HepG2 (cell line): ENCODE measurements around the gene CDC26. TPM values are rescaled to one million over a fixed set of nuclear protein-coding genes. Genes with fewer than 3 reads are reported as not detected.

Experiments
- GTF3A ChIP-seq: sonication (generic); formaldehyde crosslinking; conservative IDR thresholded peaks from 2 replicates; pipeline ENCODE4 v1.4.0; 2020; ENCODE audit warnings: mild to moderate bottlenecking, missing genetic modification reagents
- HNF1B ChIP-seq: sonication (generic); formaldehyde crosslinking; IDR thresholded peaks from 2 replicates; pipeline ENCODE4 v1.5.1; 2020; ENCODE audit warnings: mild to moderate bottlenecking, moderate library complexity, missing genetic modification reagents
- IRF9 ChIP-seq: sonication (generic); formaldehyde crosslinking; IDR thresholded peaks from 2 replicates; pipeline ENCODE4 v1.8.0; 2022; ENCODE audit warnings: missing genetic modification reagents, mild to moderate bottlenecking, borderline replicate concordance
- JUN ChIP-seq: sonication (generic); formaldehyde crosslinking; IDR thresholded peaks from 2 replicates; pipeline ENCODE4 v1.4.0; 2020; ENCODE audit warnings: mild to moderate bottlenecking, missing genetic modification reagents
- PATZ1 ChIP-seq: sonication (generic); formaldehyde crosslinking; IDR thresholded peaks from 2 replicates; pipeline ENCODE4 v1.4.0; 2020; ENCODE audit warnings: missing genetic modification reagents
- PLSCR1 ChIP-seq: sonication (generic); formaldehyde crosslinking; IDR thresholded peaks from 2 replicates; pipeline ENCODE4 v1.5.0; 2020; ENCODE audit warnings: missing genetic modification reagents, mild to moderate bottlenecking, borderline replicate concordance
- POGK ChIP-seq: sonication (generic); formaldehyde crosslinking; conservative IDR thresholded peaks from 2 replicates; pipeline ENCODE4 v1.8.0; 2022; ENCODE audit warnings: mild to moderate bottlenecking, moderate library complexity, missing genetic modification reagents
- RBAK ChIP-seq: sonication (generic); formaldehyde crosslinking; IDR thresholded peaks from 2 replicates; pipeline ENCODE4 v1.5.1; 2020; ENCODE audit warnings: mild to moderate bottlenecking, missing genetic modification reagents
- RFXAP ChIP-seq: sonication (generic); formaldehyde crosslinking; IDR thresholded peaks from 2 replicates; pipeline ENCODE4 v1.4.0; 2020; ENCODE audit warnings: missing genetic modification reagents, borderline replicate concordance
- SKI ChIP-seq: fragments of 450-650 bp; IDR thresholded peaks from one replicate; pipeline ENCODE4 v1.6.1; 2018; ENCODE audit warnings: mild to moderate bottlenecking; ENCODE audit not compliant: partially characterized antibody
- SMAD3 ChIP-seq: sonication (generic); formaldehyde crosslinking; IDR thresholded peaks from 2 replicates; pipeline ENCODE4 v1.4.0; 2020; ENCODE audit warnings: missing genetic modification reagents
- TFDP1 ChIP-seq: IDR thresholded peaks from 2 replicates; pipeline ENCODE4 v1.6.1; 2016; ENCODE audit warnings: missing compliant biosample characterization, missing genetic modification reagents, borderline replicate concordance
- ZNF253 ChIP-seq: sonication (generic); formaldehyde crosslinking; IDR thresholded peaks from 2 replicates; pipeline ENCODE4 v1.8.0; 2022; ENCODE audit warnings: mild to moderate bottlenecking, missing genetic modification reagents, borderline replicate concordance
- ZNF510 ChIP-seq: sonication (generic); formaldehyde crosslinking; IDR thresholded peaks from 2 replicates; pipeline ENCODE4 v1.4.0; 2020; ENCODE audit warnings: low read depth, mild to moderate bottlenecking, missing genetic modification reagents
- ZNF550 ChIP-seq: sonication (generic); formaldehyde crosslinking; IDR thresholded peaks from 2 replicates; pipeline ENCODE4 v1.4.0; 2020; ENCODE audit warnings: mild to moderate bottlenecking, missing genetic modification reagents, borderline replicate concordance
- ZNF552 ChIP-seq: sonication (generic); formaldehyde crosslinking; IDR thresholded peaks from 2 replicates; pipeline ENCODE4 v1.9.0; 2022; ENCODE audit warnings: missing genetic modification reagents, mild to moderate bottlenecking, borderline replicate concordance
- ZNF557 ChIP-seq: sonication (generic); formaldehyde crosslinking; IDR thresholded peaks from 2 replicates; pipeline ENCODE4 v1.4.0; 2020; ENCODE audit warnings: missing genetic modification reagents
- ZNF574 ChIP-seq: sonication (generic); formaldehyde crosslinking; IDR thresholded peaks from 2 replicates; pipeline ENCODE4 v1.4.0; 2020; ENCODE audit warnings: missing genetic modification reagents
- polyA plus RNA-seq, 8 experiments: library from polyadenylated mRNA; depleted of rRNA in 3 of 8; stranded (reverse) in 7 of 8; unstranded in 1 of 8; fragments of >200 nt; fragmentation: Illumina TruSeq in 4 of 8; extraction: Trizol in 4 of 8; gene quantifications; 2 replicates each; pipeline versions ENCODE4 v1.2.1 to v1.2.3, GENCODE V29; 2011 to 2016; ENCODE audit warnings: low read depth in 4 of 8, missing spikeins in 1 of 8, mixed read lengths in 1 of 8; ENCODE audit not compliant: insufficient read depth in 1 of 8
- total RNA-seq, 5 experiments: library from RNA; depleted of rRNA; stranded (reverse); fragments of >200 nt; fragmentation: Illumina TruSeq; extraction: Trizol; gene quantifications; 2 replicates each; pipeline ENCODE4 v1.2.3, GENCODE V29; 2016; ENCODE audit warnings: low read depth in 1 of 5

CDC26 gene
- total and polyA plus RNA-seq, 2 of the 13 experiments (the other 11 are each of a cell fraction or from before 2014, with no cell fraction given), result 26.6 to 57.9 TPM

GRCh38 chr9:113222482-113222841 lies 52.9 kb downstream of the CDC26 start (continued):
- TF ChIP-seq IRF9 (CRISPR knock-in tag) (no peak), PATZ1 (CRISPR knock-in tag) (no peak; the same call in 1 of the 2 replicates), SMAD3 (0 out of 2 replicates have a peak, but pooled peaks have one; percentile 42), RBAK (CRISPR knock-in tag) (no peak), ZNF557 (CRISPR knock-in tag) (no peak), HNF1B (CRISPR knock-in tag) (no peak), ZNF552 (CRISPR knock-in tag) (no peak), ZNF550 (CRISPR knock-in tag) (no peak), SKI (no peak), ZNF510 (CRISPR knock-in tag) (no peak), ZNF574 (0 out of 2 replicates have a peak, but pooled peaks have one; percentile 51), TFDP1 (CRISPR knock-in tag) (no peak), PLSCR1 (CRISPR knock-in tag) (no peak), JUN (CRISPR knock-in tag) (no peak), POGK (CRISPR knock-in tag) (no peak), ZNF253 (CRISPR knock-in tag) (no peak), GTF3A (CRISPR knock-in tag) (no peak), RFXAP (no peak)
